HepG2 (cell line): ENCODE results near the gene LRR1. TPM values are rescaled to one million over a fixed set of nuclear protein-coding genes. Genes with fewer than 3 reads are reported as not detected.
A peak's percentile ranks its signal among the peaks of the same experiment; 100 is the strongest.

Source experiments
- ATF1 ChIP-seq: IDR thresholded peaks from 2 replicates; pipeline ENCODE4 v1.6.1; 2016; ENCODE audit warnings: mild to moderate bottlenecking, control low read depth
- CHD2 ChIP-seq: IDR thresholded peaks from 2 replicates; pipeline ENCODE4 v1.6.1; 2011; ENCODE audit warnings: low read depth, low read length, improper control_type of control experiment
- CHD4 ChIP-seq: fragments of 200-600 bp; sonication (generic); IDR thresholded peaks from 2 replicates; pipeline ENCODE4 v1.7.0; 2017; ENCODE audit warnings: mild to moderate bottlenecking, low read length, borderline replicate concordance
- ELK4 ChIP-seq: sonication (generic); formaldehyde crosslinking; IDR thresholded peaks from 2 replicates; pipeline ENCODE4 v1.9.0; 2021; ENCODE audit warnings: missing genetic modification reagents, borderline replicate concordance
- FLYWCH1 ChIP-seq: sonication (generic); formaldehyde crosslinking; IDR thresholded peaks from 2 replicates; pipeline ENCODE4 v1.8.1; 2023; ENCODE audit warnings: mild to moderate bottlenecking, missing genetic modification reagents
- GTF3A ChIP-seq: sonication (generic); formaldehyde crosslinking; conservative IDR thresholded peaks from 2 replicates; pipeline ENCODE4 v1.4.0; 2020; ENCODE audit warnings: mild to moderate bottlenecking, missing genetic modification reagents
- HCFC1 ChIP-seq: fragments of 150-350 bp; IDR thresholded peaks from 2 replicates; pipeline ENCODE4 v1.6.1; 2014; ENCODE audit warnings: low read depth, low read length
- HDAC1 ChIP-seq: sonication (generic); formaldehyde crosslinking; IDR thresholded peaks from 2 replicates; pipeline ENCODE4 v1.5.1; 2020; ENCODE audit warnings: mild to moderate bottlenecking, missing genetic modification reagents
- HES4 ChIP-seq: sonication (generic); formaldehyde crosslinking; IDR thresholded peaks from 2 replicates; pipeline ENCODE4 v1.9.0; 2021; ENCODE audit warnings: mild to moderate bottlenecking, missing genetic modification reagents, borderline replicate concordance
- MAZ ChIP-seq, 2 experiments: sonication (generic) in 1 of 2; formaldehyde crosslinking in 1 of 2; IDR thresholded peaks; 2 replicates each; pipeline versions ENCODE4 v1.5.0 to v1.6.1; 2012 to 2020; ENCODE audit warnings: low read depth in 2 of 2, mild to moderate bottlenecking in 2 of 2, borderline replicate concordance in 1 of 2, improper control_type of control experiment in 1 of 2, low read length in 1 of 2, missing genetic modification reagents in 1 of 2, moderate library complexity in 1 of 2
- MLX ChIP-seq: IDR thresholded peaks from 2 replicates; pipeline ENCODE4 v1.6.1; 2016
- PCBP1 ChIP-seq: fragments of 200-400 bp; formaldehyde crosslinking; IDR thresholded peaks from 2 replicates; pipeline ENCODE4 v1.6.1; 2017; ENCODE audit warnings: mild to moderate bottlenecking, low read depth, low read length, borderline replicate concordance
- RBM39 ChIP-seq: fragments of 200-400 bp; formaldehyde crosslinking; IDR thresholded peaks from one replicate; pipeline ENCODE4 v1.6.1; 2018; ENCODE audit warnings: antibody characterized with exemption, mild to moderate bottlenecking, low read depth, low read length; ENCODE audit not compliant: poor library complexity, severe bottlenecking
- TARDBP ChIP-seq: sonication (generic); formaldehyde crosslinking; IDR thresholded peaks from 2 replicates; pipeline ENCODE4 v1.8.0; 2022; ENCODE audit warnings: mild to moderate bottlenecking, missing genetic modification reagents
- ZBTB4 ChIP-seq: sonication (generic); formaldehyde crosslinking; IDR thresholded peaks from 2 replicates; pipeline ENCODE4 v1.4.0; 2020; ENCODE audit warnings: missing genetic modification reagents, mild to moderate bottlenecking, borderline replicate concordance
- ZNF354B ChIP-seq: sonication (generic); formaldehyde crosslinking; IDR thresholded peaks from 2 replicates; pipeline ENCODE4 v1.8.0; 2022; ENCODE audit warnings: mild to moderate bottlenecking, missing genetic modification reagents
- ZNF7 ChIP-seq: IDR thresholded peaks from 2 replicates; pipeline ENCODE4 v1.6.1; 2016; ENCODE audit warnings: missing biosample characterization, missing genetic modification reagents
- ZNF766 ChIP-seq: sonication (generic); formaldehyde crosslinking; IDR thresholded peaks from 2 replicates; pipeline ENCODE4 v1.5.0; 2020; ENCODE audit warnings: missing genetic modification reagents, borderline replicate concordance
- ZNF816 ChIP-seq: sonication (generic); formaldehyde crosslinking; IDR thresholded peaks from 2 replicates; pipeline ENCODE4 v1.8.0; 2022; ENCODE audit warnings: missing genetic modification reagents, mild to moderate bottlenecking, borderline replicate concordance
- ZNF879 ChIP-seq: sonication (generic); formaldehyde crosslinking; IDR thresholded peaks from 2 replicates; pipeline ENCODE4 v1.8.1; 2023; ENCODE audit warnings: missing genetic modification reagents
- polyA plus RNA-seq, 8 experiments: library from polyadenylated mRNA; depleted of rRNA in 3 of 8; stranded (reverse) in 7 of 8; unstranded in 1 of 8; fragments of >200 nt; fragmentation: Illumina TruSeq in 4 of 8; extraction: Trizol in 4 of 8; gene quantifications; 2 replicates each; pipeline versions ENCODE4 v1.2.1 to v1.2.3, GENCODE V29; 2011 to 2016; ENCODE audit warnings: low read depth in 4 of 8, missing spikeins in 1 of 8, mixed read lengths in 1 of 8; ENCODE audit not compliant: insufficient read depth in 1 of 8
- total RNA-seq, 5 experiments: library from RNA; depleted of rRNA; stranded (reverse); fragments of >200 nt; fragmentation: Illumina TruSeq; extraction: Trizol; gene quantifications; 2 replicates each; pipeline ENCODE4 v1.2.3, GENCODE V29; 2016; ENCODE audit warnings: low read depth in 1 of 5

LRR1 gene
- total and polyA plus RNA-seq, 2 of the 13 experiments (the other 11 are each of a cell fraction or from before 2014, with no cell fraction given) = 7.0 to 36.2 TPM

GRCh38 chr14:49634547-49635334 is 36.0 kb downstream of the LRR1 start, which contains the start of gene DNAAF2 (continued):
- TF ChIP-seq HES4 (CRISPR knock-in tag) (peak; percentile 92), ZNF816 (no peak), ZBTB4 (CRISPR knock-in tag) (no peak), ZNF7 (no peak), HCFC1 (no peak), ZNF354B (CRISPR knock-in tag) (peak; percentile 53; the same call in 1 of the 2 replicates), GTF3A (CRISPR knock-in tag) (0 out of 2 replicates have a peak, but pooled peaks have one; percentile 40), ZNF766 (CRISPR knock-in tag) (no peak), PCBP1 (0 out of 2 replicates have a peak, but pooled peaks have one; percentile 18), MAZ (IDR thresholded peaks at IDR 0.05; ENCODE audit: borderline replicate concordance, low read depth, low read length) (0 out of 2 replicates have a peak, but pooled peaks have one; percentile 24), MAZ (CRISPR knock-in tag; IDR thresholded peaks at IDR 0.05; ENCODE audit: low read depth) (peak; percentile 9; the same call in 1 of the 2 replicates), ATF1 (CRISPR knock-in tag) (no peak), MLX (CRISPR knock-in tag) (0 out of 2 replicates have a peak, but pooled peaks have one; percentile 2), HDAC1 (CRISPR knock-in tag) (peak; percentile 77), TARDBP (0 out of 2 replicates have a peak, but pooled peaks have one; percentile 14), ELK4 (CRISPR knock-in tag) (no peak; the same call in 1 of the 2 replicates), FLYWCH1 (CRISPR knock-in tag) (no peak), CHD4 (no peak), ZNF879 (peak; percentile 75), CHD2 (no peak), RBM39 (no peak)
